H1 (cell line): ENCODE results near the gene WNT9A. TPM values are rescaled to one million over a fixed set of nuclear protein-coding genes. Genes with fewer than 3 reads are reported as not detected.

Experiments
- CTCF ChIA-PET: fragments of 300-600 bp; sonication (Branson Sonifier 250); formaldehyde crosslinking; loops from one replicate; lab custom pipeline; 2021; ENCODE audit not compliant: partially characterized antibody; lab: Charles Lee
- POLR2A ChIA-PET: fragments of 300-600 bp; sonication (Branson Sonifier 250); formaldehyde crosslinking; loops from one replicate; lab custom pipeline; 2021; ENCODE audit warnings: inconsistent platforms; ENCODE audit not compliant: partially characterized antibody; lab: Charles Lee
- DNase-seq, 2 experiments: peaks; one replicate each; pipeline versions ENCODE4 v3.0.0 to v3.0.0-alpha.2; 2010 to 2022; ENCODE audit warnings: low spot score in 2 of 2, low read depth in 1 of 2, mixed read lengths in 1 of 2
- FAIRE-seq: peaks from 2 replicates; lab custom pipeline; 2011; peaks lifted over from hg19 to GRCh38; lab: Jason Lieb, UNC
- H2AFZ ChIP-seq: 2 replicates; pipeline ENCODE4 v1.8.1; 2012; ENCODE audit warnings: low read length, inconsistent platforms
- H2AK5ac ChIP-seq: 2 replicates; pipeline ENCODE4 v1.6.1; 2013; ENCODE audit warnings: low read depth, low read length
- H2BK120ac ChIP-seq: replicated peaks from 2 replicates; pipeline ENCODE3; 2013; ENCODE audit warnings: low read depth, low read length, inconsistent platforms
- H2BK12ac ChIP-seq: 2 replicates; pipeline ENCODE4 v1.6.1; 2013; ENCODE audit warnings: low read depth, low read length
- H2BK15ac ChIP-seq: 2 replicates; pipeline ENCODE4 v1.6.1; 2013; ENCODE audit warnings: low read length
- H2BK20ac ChIP-seq: 2 replicates; pipeline ENCODE4 v1.6.1; 2013; ENCODE audit warnings: low read length
- H2BK5ac ChIP-seq: 2 replicates; pipeline ENCODE4 v1.6.1; 2013; ENCODE audit warnings: low read depth, low read length
- H3K14ac ChIP-seq: 2 replicates; pipeline ENCODE4 v1.6.1; 2013; ENCODE audit warnings: inconsistent platforms; ENCODE audit not compliant: insufficient read length
- H3K18ac ChIP-seq: 2 replicates; pipeline ENCODE4 v1.6.1; 2013; ENCODE audit warnings: low read length; ENCODE audit errors: extremely low read depth
- H3K23ac ChIP-seq: 2 replicates; pipeline ENCODE4 v1.6.1; 2013; ENCODE audit warnings: inconsistent platforms; ENCODE audit not compliant: insufficient read length
- H3K23me2 ChIP-seq: 2 replicates; pipeline ENCODE4 v1.6.1; 2013; ENCODE audit warnings: low read depth, low read length
- H3K27ac ChIP-seq: 2 replicates; pipeline ENCODE4 v1.6.1; 2011; ENCODE audit warnings: low read depth, low read length, inconsistent platforms
- H3K27me3 ChIP-seq, 4 experiments: replicated peaks in 1 of 4; 1 replicate in 1 of 4; 2 replicates in 3 of 4; pipeline versions ENCODE4 v1.6.1 to v1.8.1; 2011 to 2013; ENCODE audit warnings: low read length in 3 of 4, mild to moderate bottlenecking in 3 of 4, inconsistent platforms in 2 of 4, mixed read lengths in 2 of 4, moderate library complexity in 1 of 4; ENCODE audit not compliant: control insufficient read depth in 3 of 4, insufficient read depth in 3 of 4; ENCODE audit errors: extremely low read depth in 1 of 4
- H3K36me3 ChIP-seq, 4 experiments: 2 replicates each; pipeline versions ENCODE4 v1.6.1 to v1.8.1; 2011 to 2013; ENCODE audit warnings: mild to moderate bottlenecking in 4 of 4, low read length in 3 of 4, moderate library complexity in 2 of 4, control low read depth in 1 of 4, inconsistent platforms in 1 of 4; ENCODE audit not compliant: insufficient read depth in 4 of 4, control insufficient read depth in 2 of 4
- H3K4ac ChIP-seq: replicated peaks from 2 replicates; pipeline ENCODE3; 2013; ENCODE audit warnings: low read length, low read depth, mixed read lengths, inconsistent platforms; ENCODE audit not compliant: insufficient read length
- H3K4me1 ChIP-seq, 4 experiments: replicated peaks in 1 of 4; 1 replicate in 1 of 4; 2 replicates in 3 of 4; pipeline versions ENCODE4 v1.6.1 to v1.8.1; 2011 to 2013; ENCODE audit warnings: low read length in 3 of 4, inconsistent platforms in 2 of 4, mixed read lengths in 1 of 4; ENCODE audit not compliant: insufficient read depth in 4 of 4, control insufficient read depth in 3 of 4
- H3K4me2 ChIP-seq, 2 experiments: 2 replicates each; pipeline versions ENCODE4 v1.6.1 to v1.8.1; 2011 to 2013; ENCODE audit warnings: low read depth in 2 of 2, low read length in 2 of 2, control low read depth in 1 of 2, inconsistent platforms in 1 of 2, mild to moderate bottlenecking in 1 of 2; ENCODE audit not compliant: insufficient read depth in 1 of 2
- H3K4me3 ChIP-seq, 4 experiments: fragments of 200-600, 300-600 bp in 1 of 4; sonication (generic), shearing (Covaris generic), sonication (Bioruptor Twin) in 1 of 4; 2 replicates each; pipeline versions ENCODE4 v1.5.1 to v1.8.1; 2011 to 2016; ENCODE audit warnings: low read length in 4 of 4, low read depth in 3 of 4, control low read depth in 2 of 4, inconsistent platforms in 2 of 4, mild to moderate bottlenecking in 2 of 4, mixed read lengths in 1 of 4, moderate library complexity in 1 of 4; ENCODE audit not compliant: insufficient read depth in 2 of 4; ENCODE audit errors: extremely low read depth in 1 of 4
- H3K56ac ChIP-seq: replicated peaks from 2 replicates; pipeline ENCODE3; 2013; ENCODE audit warnings: low read depth, mild to moderate bottlenecking, mixed read lengths, low read length, inconsistent platforms; ENCODE audit not compliant: insufficient read length
- H3K79me1 ChIP-seq: 2 replicates; pipeline ENCODE4 v1.6.1; 2013; ENCODE audit warnings: low read depth, low read length, control low read depth
- H3K79me2 ChIP-seq, 2 experiments: 2 replicates each; pipeline versions ENCODE4 v1.6.1 to v1.8.1; 2012 to 2013; ENCODE audit warnings: low read length in 2 of 2, mild to moderate bottlenecking in 2 of 2, inconsistent platforms in 1 of 2; ENCODE audit not compliant: insufficient read depth in 2 of 2, control insufficient read depth in 1 of 2
- H3K9ac ChIP-seq, 4 experiments: replicated peaks in 1 of 4; 1 replicate in 1 of 4; 2 replicates in 3 of 4; pipeline versions ENCODE4 v1.6.1 to v1.8.1; 2011 to 2013; ENCODE audit warnings: low read depth in 3 of 4, low read length in 3 of 4, control low read depth in 2 of 4, mild to moderate bottlenecking in 2 of 4, moderate library complexity in 2 of 4, inconsistent platforms in 1 of 4; ENCODE audit errors: extremely low read depth in 1 of 4
- H3K9me3 ChIP-seq, 2 experiments: 2 replicates each; pipeline versions ENCODE4 v1.6.1 to v1.8.1; 2012 to 2013; ENCODE audit warnings: mild to moderate bottlenecking in 2 of 2, moderate library complexity in 2 of 2, control low read depth in 1 of 2, inconsistent platforms in 1 of 2, low read depth in 1 of 2, low read length in 1 of 2, mixed read lengths in 1 of 2; ENCODE audit not compliant: insufficient read depth in 2 of 2
- H4K20me1 ChIP-seq, 2 experiments: replicated peaks in 1 of 2; 2 replicates each; pipeline versions ENCODE3 to v1.8.1; 2011 to 2013; ENCODE audit warnings: inconsistent platforms in 2 of 2, low read length in 2 of 2, mild to moderate bottlenecking in 1 of 2; ENCODE audit not compliant: insufficient read depth in 2 of 2, control insufficient read depth in 1 of 2
- H4K5ac ChIP-seq: 2 replicates; pipeline ENCODE4 v1.6.1; 2013; ENCODE audit warnings: low read length, low read depth, mixed read lengths, inconsistent platforms; ENCODE audit not compliant: insufficient read length
- H4K8ac ChIP-seq: 2 replicates; pipeline ENCODE4 v1.8.0; 2013; ENCODE audit warnings: mild to moderate bottlenecking, moderate library complexity, low read length, inconsistent platforms; ENCODE audit not compliant: insufficient read depth; ENCODE audit errors: extremely low read depth
- H4K91ac ChIP-seq: replicated peaks from 2 replicates; pipeline ENCODE3; 2013; ENCODE audit warnings: low read length, mixed read lengths, inconsistent platforms; ENCODE audit not compliant: insufficient read length
- BACH1 ChIP-seq: IDR thresholded peaks from 2 replicates; pipeline ENCODE4 v1.6.1; 2012; ENCODE audit warnings: low read length, improper control_type of control experiment
- CBX8 ChIP-seq: fragments of 300-800, 300-1000 bp; sonication (generic); IDR thresholded peaks from 2 replicates; pipeline ENCODE4 v1.7.1; 2016; ENCODE audit warnings: low read depth, low read length, borderline replicate concordance
- EZH2 ChIP-seq: fragments of 200-600 bp; sonication (generic); IDR thresholded peaks from 2 replicates; pipeline ENCODE4 v1.7.1; 2012; ENCODE audit warnings: low read depth, mild to moderate bottlenecking, moderate library complexity, low read length, inconsistent platforms; ENCODE audit not compliant: severe bottlenecking
- KDM4A ChIP-seq: IDR thresholded peaks from one replicate; pipeline ENCODE4 v1.7.1; 2012; ENCODE audit warnings: low read depth, mild to moderate bottlenecking, moderate library complexity, low read length, inconsistent platforms; ENCODE audit not compliant: severe bottlenecking
- RBBP5 ChIP-seq: IDR thresholded peaks from 2 replicates; pipeline ENCODE4 v1.7.1; 2012; ENCODE audit warnings: low read depth, mild to moderate bottlenecking, inconsistent platforms, low read length, moderate library complexity, borderline replicate concordance
- SAP30 ChIP-seq: fragments of 300-600 bp; sonication (generic); IDR thresholded peaks from 2 replicates; pipeline ENCODE4 v1.7.1; 2012; ENCODE audit warnings: low read length, moderate library complexity, mild to moderate bottlenecking, inconsistent platforms; ENCODE audit not compliant: insufficient read depth, insufficient replicate concordance
- SIRT6 ChIP-seq: IDR thresholded peaks from one replicate; pipeline ENCODE4 v1.7.1; 2012; ENCODE audit warnings: low read length, inconsistent platforms
- SIX5 ChIP-seq: IDR thresholded peaks from 2 replicates; pipeline ENCODE4 v1.6.1; 2011; ENCODE audit warnings: mild to moderate bottlenecking, low read depth, low read length
- SP2 ChIP-seq: IDR thresholded peaks from 2 replicates; pipeline ENCODE4 v1.6.1; 2012; ENCODE audit warnings: mild to moderate bottlenecking, low read length, inconsistent platforms
- TAF1 ChIP-seq: IDR thresholded peaks from 2 replicates; pipeline ENCODE4 v1.6.1; 2011; ENCODE audit warnings: mild to moderate bottlenecking, low read depth, low read length
- TBP ChIP-seq: IDR thresholded peaks from 2 replicates; pipeline ENCODE4 v1.6.1; 2011; ENCODE audit warnings: low read depth, low read length, improper control_type of control experiment
- YY1 ChIP-seq: IDR thresholded peaks from 2 replicates; pipeline ENCODE4 v1.6.1; 2011; ENCODE audit warnings: low read depth, mild to moderate bottlenecking, low read length
- WGBS, 2 experiments: shearing (Covaris generic) in 1 of 2; methylation state at CpG; one replicate each; pipeline versions ENCODE4 v1.1.6 to v1.1.7; 2013 to 2015; ENCODE audit warnings: low lambda C conversion rate in 2 of 2, mixed read lengths in 2 of 2, inconsistent platforms in 1 of 2, low coverage in 1 of 2, missing lambda C conversion rate in 1 of 2; ENCODE audit not compliant: insufficient replicate concordance in 2 of 2, insufficient coverage in 1 of 2, insufficient read length in 1 of 2; ENCODE audit errors: extremely low coverage in 1 of 2, missing lambda C conversion rate in 1 of 2; 5-methylcytosine and 5-hydroxymethylcytosine counted together
- polyA plus RNA-seq, 7 experiments: library from polyadenylated mRNA; depleted of rRNA in 3 of 7; stranded (reverse) in 5 of 7; unstranded in 2 of 7; fragments of >200 nt in 5 of 7; fragments of 200-250 nt in 2 of 7; gene quantifications; 1 replicate in 5 of 7; 2 replicates in 1 of 7; 4 replicates in 1 of 7; pipeline versions ENCODE4 v1.2.1 to v1.2.3, GENCODE V29; 2011 to 2013; ENCODE audit warnings: missing spikeins in 2 of 7, mixed read lengths in 2 of 7
- total RNA-seq: library from RNA; stranded (reverse); fragmentation: NEBNext Ultra II Directional; extraction: Animal tissue kit (Norgen Biotek cat#: 25700); gene quantifications from 2 replicates; pipeline ENCODE4 v1.2.1, GENCODE V29; 2021
- TF ChIP-seq, protein P1 (sequence below): IDR thresholded peaks from 2 replicates; pipeline ENCODE4 v1.6.1; 2011; ENCODE audit warnings: low read length, improper control_type of control experiment
- TF ChIP-seq, protein P2 (sequence below): IDR thresholded peaks from 2 replicates; pipeline ENCODE4 v1.6.1; 2012; ENCODE audit warnings: inconsistent platforms

The WNT9A gene
- total and polyA plus RNA-seq, 2 of the 8 experiments (the other 6 are each of a cell fraction or from before 2014, with no cell fraction given) = 1.1 to 1.5 TPM

DNA sequence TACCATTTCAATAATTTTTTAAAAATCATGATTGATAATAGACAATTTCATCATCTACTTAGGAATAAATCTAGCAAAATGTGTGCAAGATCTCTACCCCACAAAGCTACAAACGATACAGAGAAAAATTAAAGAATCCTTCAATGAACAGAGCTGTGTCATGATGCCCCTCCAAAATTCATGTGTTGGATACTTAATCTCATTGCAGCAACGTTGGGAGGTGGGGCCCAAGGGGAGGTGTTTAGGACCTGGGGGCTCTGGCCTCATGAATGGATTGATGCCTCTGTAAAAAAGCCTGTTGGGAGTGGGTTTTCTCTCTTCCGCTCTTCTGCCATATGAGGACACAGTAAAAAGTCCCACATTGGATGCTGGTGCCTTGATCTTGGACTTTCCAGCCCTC lies 77.4 kb downstream of the WNT9A start:
- Histone ChIP-seq H4K20me1 (no peaks in the 10 kb centered on the region), H3K79me2 (no peaks in the 10 kb centered on the region), H2AFZ (no peak overlapping the region), H3K4me3 (no peak overlapping the region), H3K4me1 (no peaks in the 10 kb centered on the region), H3K14ac (no peak overlapping the region), H3K36me3 (no peaks in the 10 kb centered on the region), H2BK5ac (no peak overlapping the region), H4K5ac (no peak overlapping the region), H3K9ac (no peak overlapping the region), H3K56ac (no peak overlapping the region), H3K23me2 (no peaks in the 10 kb centered on the region), H4K8ac (no peak overlapping the region), H3K18ac (no peak overlapping the region), H3K4ac (no peak overlapping the region), H3K23ac (no peak overlapping the region), H2BK15ac (no peak overlapping the region), H4K91ac (no peak overlapping the region), H2BK20ac (no peak overlapping the region), H3K9me3 (no peaks in the 10 kb centered on the region), H3K27me3 (no peaks in the 10 kb centered on the region), H2BK12ac (no peak overlapping the region), H3K27ac (no peak overlapping the region), H2AK5ac (no peak overlapping the region), H3K4me2 (no peak overlapping the region), H2BK120ac (no peak overlapping the region), H3K79me1 (no peaks in the 10 kb centered on the region)
- ChIA-PET CTCF (no interaction called here), POLR2A (no interaction called here)
- WGBS, 2 experiments = 86% methylated on average over 3 of the region's 3 CpGs; no CpG with 5 or more reads in 1 of the 2 experiments
- FAIRE-seq (no peak), DNase-seq (no peak)
- TF ChIP-seq SIRT6 (no peak), SAP30 (no peak), RBBP5 (no peak), KDM4A (no peak), CBX8 (no peak), TAF1 (no peak), EZH2 (no peak), SIX5 (no peak), BACH1 (no peak), SP2 (no peak), YY1 (no peak), TBP (no peak)
- TF ChIP-seq, protein P1, sequence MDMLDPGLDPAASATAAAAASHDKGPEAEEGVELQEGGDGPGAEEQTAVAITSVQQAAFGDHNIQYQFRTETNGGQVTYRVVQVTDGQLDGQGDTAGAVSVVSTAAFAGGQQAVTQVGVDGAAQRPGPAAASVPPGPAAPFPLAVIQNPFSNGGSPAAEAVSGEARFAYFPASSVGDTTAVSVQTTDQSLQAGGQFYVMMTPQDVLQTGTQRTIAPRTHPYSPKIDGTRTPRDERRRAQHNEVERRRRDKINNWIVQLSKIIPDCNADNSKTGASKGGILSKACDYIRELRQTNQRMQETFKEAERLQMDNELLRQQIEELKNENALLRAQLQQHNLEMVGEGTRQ = no peak
- TF ChIP-seq, protein P2, sequence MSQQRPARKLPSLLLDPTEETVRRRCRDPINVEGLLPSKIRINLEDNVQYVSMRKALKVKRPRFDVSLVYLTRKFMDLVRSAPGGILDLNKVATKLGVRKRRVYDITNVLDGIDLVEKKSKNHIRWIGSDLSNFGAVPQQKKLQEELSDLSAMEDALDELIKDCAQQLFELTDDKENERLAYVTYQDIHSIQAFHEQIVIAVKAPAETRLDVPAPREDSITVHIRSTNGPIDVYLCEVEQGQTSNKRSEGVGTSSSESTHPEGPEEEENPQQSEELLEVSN = no peak
